ENCODE measurements around the gene OSGIN1. TPM values are rescaled to one million over a fixed set of nuclear protein-coding genes. Genes with fewer than 3 reads are reported as not detected.

OSGIN1 gene
- total and polyA plus RNA-seq, 2 of the 8 experiments (the other 6 are each of a cell fraction or from before 2014, with no cell fraction given), result 0.58 to 0.76 TPM

DNA sequence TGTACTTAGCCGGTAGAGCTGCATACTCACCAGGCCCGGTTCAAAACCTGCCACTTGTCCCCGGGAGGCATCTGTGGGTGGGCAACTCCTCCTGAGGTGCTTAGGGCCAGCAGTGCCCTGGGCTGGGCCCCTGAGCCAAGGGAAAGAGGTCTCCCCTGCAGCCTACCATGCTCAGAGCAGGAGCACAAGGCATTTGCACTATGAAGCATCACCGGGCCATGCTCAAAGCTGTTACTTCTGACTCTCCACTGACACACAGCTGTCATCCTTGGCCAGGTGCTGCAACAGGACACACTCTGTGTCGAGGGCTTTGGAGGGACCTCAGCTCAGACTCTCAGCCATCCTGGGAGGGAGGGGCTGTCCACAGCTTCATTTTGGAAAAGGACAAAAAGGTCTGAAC, 52.4 kb downstream of the OSGIN1 start:
- no peak overlapping the region for H3K9ac ChIP-seq (replicated peaks in 1 of 4; ENCODE audit: extremely low read depth in 1 of 4, low read depth in 3 of 4, low read length in 3 of 4)
- H2BK15ac ChIP-seq (ENCODE audit: low read length), result 0 out of 2 replicates have a peak overlapping the region, but pooled peaks have one; percentile 18
- no peaks in the 10 kb centered on the region for H4K20me1 ChIP-seq (replicated peaks in 1 of 2; ENCODE audit: control insufficient read depth in 1 of 2, insufficient read depth in 2 of 2, low read length in 2 of 2)
- H3K4ac ChIP-seq (replicated peaks; ENCODE audit: insufficient read length, low read depth, low read length), result no peak overlapping the region
- no peak overlapping the region for H3K56ac ChIP-seq (replicated peaks; ENCODE audit: insufficient read length, low read depth, low read length)
- no peak overlapping the region for H3K4me3 ChIP-seq (ENCODE audit: extremely low read depth in 1 of 4, insufficient read depth in 2 of 4, low read depth in 3 of 4, low read length in 4 of 4)
- no peaks in the 10 kb centered on the region for H3K4me1 ChIP-seq (replicated peaks in 1 of 4; ENCODE audit: control insufficient read depth in 3 of 4, insufficient read depth in 4 of 4, low read length in 3 of 4)
- H2AFZ ChIP-seq (ENCODE audit: low read length), result no peak overlapping the region
- H4K8ac ChIP-seq (ENCODE audit: extremely low read depth, insufficient read depth, low read length), result no peak overlapping the region
- POLR2A ChIA-PET (ENCODE audit: partially characterized antibody), result interaction anchor here (1.0 kb wide), 1 partner anchor 8 kb away, joined by 3 read pairs; no protein-coding TSS in a partner anchor
- H3K79me1 ChIP-seq (ENCODE audit: low read depth, low read length), result no peaks in the 10 kb centered on the region
- H2BK5ac ChIP-seq (ENCODE audit: low read depth, low read length), result no peak overlapping the region
- no peaks in the 10 kb centered on the region for H3K23me2 ChIP-seq (ENCODE audit: low read depth, low read length)
- no peaks in the 10 kb centered on the region for H3K36me3 ChIP-seq (ENCODE audit: control insufficient read depth in 2 of 4, insufficient read depth in 4 of 4, low read length in 3 of 4)
- no peak overlapping the region for H4K91ac ChIP-seq (replicated peaks; ENCODE audit: insufficient read length, low read length)
- no peak overlapping the region for H3K27ac ChIP-seq (ENCODE audit: low read depth, low read length)
- no peaks in the 10 kb centered on the region; a peak in 1 of 7 replicates for H3K27me3 ChIP-seq (replicated peaks in 1 of 4; ENCODE audit: control insufficient read depth in 3 of 4, extremely low read depth in 1 of 4, insufficient read depth in 3 of 4, low read length in 3 of 4)
- H2AK5ac ChIP-seq (ENCODE audit: low read depth, low read length), result no peak overlapping the region
- no peak overlapping the region for H3K18ac ChIP-seq (ENCODE audit: extremely low read depth, low read length)
- no peak overlapping the region for H4K5ac ChIP-seq (ENCODE audit: insufficient read length, low read depth, low read length)
- H2BK12ac ChIP-seq (ENCODE audit: low read depth, low read length), result no peak overlapping the region
- DNase-seq (ENCODE audit: low read depth in 1 of 2, low spot score in 2 of 2) (no peak), FAIRE-seq (no peak)
- CTCF ChIA-PET (ENCODE audit: partially characterized antibody), result interaction anchor here (0.6 to 1.7 kb wide), 10 partner anchors 9 to 198 kb away, joined by 3 to 5 read pairs (median 4); partner anchors contain the start of gene HSBP1
- H3K23ac ChIP-seq (ENCODE audit: insufficient read length), result no peak overlapping the region
- no peak overlapping the region for H3K14ac ChIP-seq (ENCODE audit: insufficient read length)
- H3K9me3 ChIP-seq (ENCODE audit: insufficient read depth in 2 of 2, low read depth in 1 of 2, low read length in 1 of 2), result no peaks in the 10 kb centered on the region
- H3K4me2 ChIP-seq (ENCODE audit: insufficient read depth in 1 of 2, low read depth in 2 of 2, low read length in 2 of 2), result no peak overlapping the region
- H2BK120ac ChIP-seq (replicated peaks; ENCODE audit: low read depth, low read length), result no peak overlapping the region
- no peaks in the 10 kb centered on the region for H3K79me2 ChIP-seq (ENCODE audit: control insufficient read depth in 1 of 2, insufficient read depth in 2 of 2, low read length in 2 of 2)
- no peak overlapping the region for H2BK20ac ChIP-seq (ENCODE audit: low read length)
- WGBS, 2 experiments (ENCODE audit: extremely low coverage in 1 of 2, insufficient coverage in 1 of 2, insufficient read length in 1 of 2, insufficient replicate concordance in 2 of 2, low coverage in 1 of 2, low lambda C conversion rate in 2 of 2, missing lambda C conversion rate in 1 of 2), result 89% methylated on average over 5 of the region's 5 CpGs; no CpG with 5 or more reads in 1 of the 2 experiments
- TF ChIP-seq TBP (IDR thresholded peaks at IDR 0.05; ENCODE audit: low read depth, low read length) (no peak), ZNF274 (IDR thresholded peaks at IDR 0.05; ENCODE audit: borderline replicate concordance, extremely low read depth, low read length) (no peak)

Data from H1 (cell line).